ENCODE measurements around the gene ZCCHC24.
"Not testable (repeated sequence)": the region's sequence is repeated elsewhere in the genome, so short reads cannot be mapped to it uniquely, and the experiment has no call there.

ZCCHC24 gene

DNA sequence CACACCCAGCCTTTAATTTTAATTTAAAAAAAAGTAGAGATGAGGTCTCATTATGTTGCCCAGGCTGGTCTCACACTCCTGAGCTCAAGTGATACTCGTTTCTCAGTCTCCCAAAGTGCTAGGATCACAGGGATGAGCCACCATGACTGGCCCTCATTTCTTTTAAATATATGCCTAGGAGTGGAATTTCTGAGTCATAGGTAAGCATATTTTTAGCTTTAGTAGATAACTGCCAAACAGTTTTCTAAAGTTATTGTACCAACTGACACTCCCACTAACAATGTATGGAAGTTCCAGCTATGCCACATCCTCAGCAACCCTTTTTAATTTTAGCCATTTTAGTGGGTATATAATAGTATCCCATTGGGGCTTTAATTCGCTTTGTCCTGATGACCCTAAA, 111.9 kb downstream of the ZCCHC24 start:
- DNase-seq, result no peak

DNA sequence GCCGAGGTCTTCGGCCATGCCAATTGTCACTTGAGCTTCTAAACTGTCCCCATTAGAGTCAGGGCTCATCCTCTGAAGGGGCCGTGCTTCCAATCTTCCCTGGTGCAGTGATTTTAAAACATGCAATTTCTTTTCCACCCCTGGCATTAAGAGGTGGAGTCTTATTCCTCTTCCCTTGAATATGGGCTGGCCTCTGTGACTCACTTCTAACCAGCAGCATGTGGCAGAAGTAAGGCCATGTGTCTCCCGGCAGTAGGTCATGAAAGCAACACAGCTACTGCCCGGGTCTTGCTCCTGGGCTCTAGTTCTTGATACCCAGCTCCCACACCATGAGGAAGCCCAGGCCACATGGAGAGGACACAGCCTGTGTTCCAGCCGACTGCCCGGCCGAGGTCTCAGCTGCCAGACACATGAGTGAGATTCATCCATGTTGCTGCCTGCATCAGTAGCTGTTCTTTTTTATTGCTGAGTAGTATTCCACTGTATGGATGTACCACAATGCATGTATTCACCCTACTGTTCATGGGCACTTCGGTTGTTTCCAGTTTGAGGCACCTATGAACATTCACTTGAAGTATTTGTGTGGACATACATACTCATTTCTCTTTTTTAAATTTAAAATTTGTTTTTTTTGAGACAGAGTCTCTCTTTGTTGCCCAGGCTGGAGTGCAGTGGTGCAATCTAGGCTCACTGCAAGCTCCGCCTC, 112.7 kb downstream of the ZCCHC24 start:
- not testable (repeated sequence) for DNase-seq

Data from amygdala (tissue), 56 donors.